Epithelial cell of alveolus of lung (primary cell): Measurements from ENCODE around the gene GALNT10. TPM values are rescaled to one million over a fixed set of nuclear protein-coding genes. Genes with fewer than 3 reads are reported as not detected.

Experiments used
- total RNA-seq: library from RNA; depleted of rRNA; stranded (reverse); fragments of >200 nt; gene quantifications from 2 replicates; pipeline ENCODE4 v1.2.1, GENCODE V29; 2015

Gene GALNT10
- total RNA-seq = 12.1 and 34.5 TPM in 2 replicates

DNA sequence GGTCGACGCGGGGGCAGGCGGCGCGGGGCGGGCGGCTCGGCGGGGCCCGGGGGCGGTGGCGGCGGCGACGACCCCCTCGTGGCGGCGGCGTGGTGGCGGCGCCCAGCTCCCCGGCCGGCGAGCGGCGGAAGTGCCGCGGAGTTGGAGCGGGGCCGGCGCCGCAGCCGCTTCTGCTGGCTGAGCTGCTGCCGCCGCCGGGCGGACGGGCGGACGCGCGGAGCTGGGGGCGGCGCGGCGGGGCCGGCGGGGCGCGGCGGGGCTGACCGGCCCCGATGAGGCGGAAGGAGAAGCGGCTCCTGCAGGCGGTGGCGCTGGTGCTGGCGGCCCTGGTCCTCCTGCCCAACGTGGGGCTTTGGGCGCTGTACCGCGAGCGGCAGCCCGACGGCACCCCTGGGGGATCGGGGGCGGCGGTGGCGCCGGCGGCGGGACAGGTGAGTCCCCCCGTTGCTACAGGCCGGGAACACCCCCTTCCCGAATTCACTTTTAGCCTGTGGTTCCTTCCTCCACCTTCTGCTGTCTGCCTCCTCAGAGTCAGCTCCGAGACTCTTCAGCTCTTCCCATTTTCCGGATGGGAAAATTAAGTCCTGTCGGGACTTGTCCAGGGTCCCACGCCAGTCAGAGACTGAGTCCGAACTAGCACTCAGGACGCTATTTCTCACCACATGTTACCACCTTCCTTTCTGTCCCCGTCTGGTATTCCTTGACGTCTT, at the start of gene GALNT10:
GALNT10 (plus strand) TSS at position 139 of the 710 bp plus-strand sequence; CDS start at position 273, 134 bp downstream.

DNA sequence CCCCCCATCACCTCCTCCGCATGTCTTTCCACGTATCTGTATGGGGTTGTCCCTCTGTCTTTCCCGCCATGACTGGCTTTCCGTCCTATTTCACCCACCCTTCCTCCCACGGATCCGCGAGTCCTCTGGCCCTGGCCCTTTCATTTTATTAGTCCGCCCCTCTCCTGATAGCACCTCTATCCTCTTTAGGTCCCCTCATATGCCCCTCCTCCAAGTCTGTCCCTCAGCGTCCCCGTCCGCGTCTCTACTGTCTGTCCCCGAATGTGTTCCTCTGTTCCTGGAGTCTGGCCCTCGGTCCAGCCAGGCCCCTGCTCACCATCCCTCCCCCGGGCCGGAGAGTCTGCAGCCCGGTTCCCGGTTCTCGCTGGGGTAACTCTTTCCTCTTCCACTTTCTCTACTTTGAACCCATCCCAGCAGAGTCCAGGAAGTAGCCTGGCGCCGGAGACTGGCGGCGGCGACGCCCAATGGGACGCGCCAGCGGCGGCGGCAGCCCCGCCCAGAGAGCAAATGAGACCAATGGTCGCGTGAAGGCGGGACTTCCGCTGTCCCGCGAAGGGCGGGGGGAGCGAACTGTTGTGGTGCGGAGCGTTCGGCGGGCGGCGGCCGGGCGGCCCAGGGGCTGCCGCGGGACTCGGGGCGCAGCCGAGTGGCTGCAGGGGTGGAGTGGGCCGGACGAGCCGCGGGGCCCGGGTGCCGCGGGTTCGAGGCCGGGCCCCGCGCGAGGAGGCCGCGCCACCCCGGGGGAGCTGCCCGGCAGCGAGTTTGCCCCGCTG, 255.1 kb downstream of the GALNT10 start, which contains the start of gene SAP30L:
SAP30L (plus strand) TSS at position 576 of the 773 bp plus-strand sequence. CDS start 608 bp downstream, outside the sequence.

Other genes starting within 250 kb of the GALNT10 start
- gene FAM114A2, start 151.8 kb upstream of the GALNT10 start, total RNA-seq = 13.3 and 18.4 TPM in 2 replicates
- gene MFAP3, start 151.8 kb upstream of the GALNT10 start, total RNA-seq = 41.2 and 58.5 TPM in 2 replicates